ENCODE measurements around the gene BUB3.

The BUB3 gene

DNA sequence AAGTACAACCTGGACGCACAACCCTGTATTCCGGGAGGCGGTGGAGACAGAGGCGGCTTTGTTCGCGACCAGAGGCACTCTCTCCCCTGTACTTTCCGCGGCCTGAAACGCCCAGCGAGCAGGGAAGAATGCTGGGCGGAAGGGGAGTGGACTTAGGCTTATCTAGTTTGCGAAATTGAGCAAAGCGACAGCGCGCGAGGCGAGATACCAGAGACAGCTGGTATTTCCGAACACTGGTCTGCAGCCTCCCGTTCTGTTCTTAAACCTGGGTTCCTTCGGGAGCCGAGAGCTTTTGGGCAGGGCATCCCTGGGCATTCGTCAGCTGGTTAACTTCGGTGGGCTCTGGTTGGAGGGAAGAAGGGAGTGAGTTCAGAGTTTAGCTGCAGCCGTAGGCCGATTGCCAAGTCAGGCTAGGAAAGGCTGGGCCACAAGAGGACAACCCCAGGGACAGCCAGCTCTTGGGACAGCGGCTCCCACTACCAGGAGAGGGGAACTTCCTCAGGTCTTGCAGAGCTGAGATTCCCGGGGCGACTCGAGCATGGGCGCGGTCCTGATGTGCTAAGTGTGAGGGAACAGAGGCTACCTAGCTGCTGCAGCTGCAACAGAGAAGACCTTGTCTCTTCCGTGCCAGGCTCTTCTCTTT, 14.6 kb upstream of the BUB3 start:
- TF ChIP-seq, protein P1, sequence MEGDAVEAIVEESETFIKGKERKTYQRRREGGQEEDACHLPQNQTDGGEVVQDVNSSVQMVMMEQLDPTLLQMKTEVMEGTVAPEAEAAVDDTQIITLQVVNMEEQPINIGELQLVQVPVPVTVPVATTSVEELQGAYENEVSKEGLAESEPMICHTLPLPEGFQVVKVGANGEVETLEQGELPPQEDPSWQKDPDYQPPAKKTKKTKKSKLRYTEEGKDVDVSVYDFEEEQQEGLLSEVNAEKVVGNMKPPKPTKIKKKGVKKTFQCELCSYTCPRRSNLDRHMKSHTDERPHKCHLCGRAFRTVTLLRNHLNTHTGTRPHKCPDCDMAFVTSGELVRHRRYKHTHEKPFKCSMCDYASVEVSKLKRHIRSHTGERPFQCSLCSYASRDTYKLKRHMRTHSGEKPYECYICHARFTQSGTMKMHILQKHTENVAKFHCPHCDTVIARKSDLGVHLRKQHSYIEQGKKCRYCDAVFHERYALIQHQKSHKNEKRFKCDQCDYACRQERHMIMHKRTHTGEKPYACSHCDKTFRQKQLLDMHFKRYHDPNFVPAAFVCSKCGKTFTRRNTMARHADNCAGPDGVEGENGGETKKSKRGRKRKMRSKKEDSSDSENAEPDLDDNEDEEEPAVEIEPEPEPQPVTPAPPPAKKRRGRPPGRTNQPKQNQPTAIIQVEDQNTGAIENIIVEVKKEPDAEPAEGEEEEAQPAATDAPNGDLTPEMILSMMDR (conservative IDR thresholded peaks at IDR 0.05) = no peak
- TF ChIP-seq ZFX (IDR thresholded peaks at IDR 0.05) = no peak
- H3K27ac ChIP-seq = no peak overlapping the region

DNA sequence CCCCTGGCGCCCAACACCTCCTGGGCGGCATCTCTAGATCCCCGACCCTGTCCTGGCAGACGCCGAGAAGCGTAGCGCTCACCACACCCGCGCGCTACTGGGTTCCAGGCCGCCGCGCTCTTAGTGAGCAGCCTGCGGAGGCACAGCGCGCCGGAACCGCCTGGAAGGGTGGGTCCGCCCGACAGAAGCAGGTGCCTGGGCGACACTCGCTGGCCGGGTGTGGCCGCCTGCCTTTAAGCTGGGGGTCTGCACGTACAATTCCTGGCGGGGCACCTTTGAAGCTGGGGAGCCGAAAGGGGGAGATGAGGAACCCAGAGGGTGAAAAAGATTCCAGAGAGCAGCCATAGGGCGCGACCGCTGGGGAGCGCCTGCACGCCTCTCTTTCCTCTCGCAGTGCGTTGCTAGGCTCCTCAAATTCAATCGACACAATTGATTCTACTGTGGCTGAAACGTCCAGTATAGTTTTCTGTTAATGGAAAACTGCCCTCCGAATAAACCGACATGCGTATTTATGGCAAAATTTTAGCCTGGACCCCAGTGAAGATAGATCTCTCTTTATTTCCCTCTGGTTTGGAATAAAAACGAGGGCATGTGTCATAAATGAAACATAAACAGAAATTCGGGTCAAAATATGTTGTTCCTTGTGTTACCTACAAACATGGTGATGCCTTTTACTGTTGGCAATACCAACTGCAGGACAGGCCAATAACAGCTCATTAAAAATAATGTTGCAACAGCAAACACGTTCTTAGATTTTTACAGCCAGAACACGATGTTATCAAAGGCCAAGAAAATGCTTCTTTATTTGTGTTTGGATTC, 13.8 kb upstream of the BUB3 start:
- no peak overlapping the region for H3K27ac ChIP-seq
- TF ChIP-seq ZFX (IDR thresholded peaks at IDR 0.05) = no peak
- TF ChIP-seq, protein P1 (conservative IDR thresholded peaks at IDR 0.05) = no peak

DNA sequence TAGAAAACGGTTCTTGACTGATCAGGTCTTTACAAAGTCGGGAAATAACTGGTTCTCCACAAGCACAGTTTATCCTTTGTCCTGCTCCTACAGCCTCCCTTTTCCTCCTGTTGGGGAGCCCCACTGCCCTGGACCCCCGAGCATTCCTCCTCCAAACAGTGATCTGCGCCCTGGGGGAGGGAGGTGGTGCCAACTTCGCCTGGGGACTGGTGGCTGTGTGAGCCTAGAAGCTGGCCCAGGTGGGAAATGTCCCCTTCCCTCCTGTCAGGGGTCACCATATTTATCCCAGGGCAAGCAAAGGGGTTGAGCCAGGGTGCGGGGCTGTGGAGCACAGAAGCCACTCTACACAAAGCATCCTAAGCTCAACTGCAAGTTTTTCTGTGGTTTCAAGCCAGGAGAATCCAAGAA, 13.2 kb upstream of the BUB3 start:
- H3K27ac ChIP-seq = no peak overlapping the region
- TF ChIP-seq, protein P1 (conservative IDR thresholded peaks at IDR 0.05) = no peak
- TF ChIP-seq ZFX (IDR thresholded peaks at IDR 0.05) = no peak

DNA sequence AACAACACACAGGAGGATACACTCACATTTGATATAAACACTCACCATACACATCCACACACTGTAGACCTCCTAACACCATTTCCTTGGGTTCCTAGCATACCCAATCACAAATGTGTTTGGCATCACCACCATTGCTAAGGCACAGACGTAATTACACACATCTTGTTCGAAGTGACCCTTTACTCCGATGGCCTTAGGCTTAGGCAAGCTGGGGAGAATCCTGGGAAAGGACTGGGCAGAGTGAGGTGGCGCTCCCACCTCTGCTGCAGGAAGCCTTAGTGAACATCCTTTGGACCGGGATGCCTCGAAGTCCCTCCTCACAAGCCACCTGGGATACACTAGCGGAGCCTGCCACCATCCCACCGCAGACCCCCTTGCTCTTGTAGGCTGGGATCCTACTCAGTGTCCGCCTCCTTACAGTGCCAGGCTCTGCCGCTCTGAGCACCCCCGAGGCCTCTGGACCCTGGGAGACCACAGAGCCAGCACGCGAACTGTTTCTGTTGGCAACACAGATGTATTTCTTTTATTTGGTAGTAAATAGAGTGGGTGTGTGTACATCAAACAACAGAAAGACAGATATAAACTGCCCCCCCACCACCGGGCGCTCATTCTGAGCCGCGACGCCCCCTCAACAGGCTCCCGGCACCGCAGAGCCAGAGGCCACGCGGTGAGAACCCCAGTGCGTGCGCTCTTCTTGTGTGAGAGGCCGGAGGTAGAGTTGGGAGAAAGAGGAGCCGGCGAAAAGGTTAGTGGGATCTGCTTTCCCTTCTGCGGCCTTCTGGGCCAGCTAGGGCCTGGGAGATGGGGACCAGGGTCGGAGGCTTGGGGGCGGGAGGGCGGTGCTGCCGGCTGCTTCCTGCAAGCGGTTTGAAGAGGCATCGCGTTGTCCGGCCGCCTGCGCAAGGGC, 12.2 kb upstream of the BUB3 start:
- H3K27ac ChIP-seq = no peak overlapping the region
- TF ChIP-seq, protein P1 (conservative IDR thresholded peaks at IDR 0.05) = no peak
- no peak for TF ChIP-seq ZFX (IDR thresholded peaks at IDR 0.05)

DNA sequence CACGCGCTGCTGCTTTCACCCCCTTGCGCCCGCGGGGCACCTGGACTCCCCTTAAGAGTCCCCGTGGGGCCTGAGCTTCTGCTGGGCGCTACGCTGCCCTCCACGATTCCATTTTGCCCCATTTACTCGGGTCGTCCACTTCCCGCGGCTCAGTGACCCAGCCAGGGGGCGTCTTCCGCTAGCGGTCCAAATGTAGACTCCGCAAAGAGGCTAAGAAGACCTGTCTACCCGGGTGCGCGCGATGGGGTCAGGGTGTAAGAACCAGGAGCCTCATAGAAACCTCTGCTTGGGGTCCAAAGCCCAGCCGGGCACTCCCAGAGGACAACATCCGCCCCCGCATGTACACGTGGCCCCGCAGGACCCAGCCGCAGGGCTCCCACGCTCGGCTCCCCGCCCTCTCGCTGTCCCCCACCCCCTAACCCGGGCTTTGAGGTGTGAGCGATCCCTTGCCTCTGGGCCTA, 11.5 kb upstream of the BUB3 start:
- no peak for TF ChIP-seq ZFX (IDR thresholded peaks at IDR 0.05)
- TF ChIP-seq, protein P1 (conservative IDR thresholded peaks at IDR 0.05) = no peak
- no peak overlapping the region for H3K27ac ChIP-seq

DNA sequence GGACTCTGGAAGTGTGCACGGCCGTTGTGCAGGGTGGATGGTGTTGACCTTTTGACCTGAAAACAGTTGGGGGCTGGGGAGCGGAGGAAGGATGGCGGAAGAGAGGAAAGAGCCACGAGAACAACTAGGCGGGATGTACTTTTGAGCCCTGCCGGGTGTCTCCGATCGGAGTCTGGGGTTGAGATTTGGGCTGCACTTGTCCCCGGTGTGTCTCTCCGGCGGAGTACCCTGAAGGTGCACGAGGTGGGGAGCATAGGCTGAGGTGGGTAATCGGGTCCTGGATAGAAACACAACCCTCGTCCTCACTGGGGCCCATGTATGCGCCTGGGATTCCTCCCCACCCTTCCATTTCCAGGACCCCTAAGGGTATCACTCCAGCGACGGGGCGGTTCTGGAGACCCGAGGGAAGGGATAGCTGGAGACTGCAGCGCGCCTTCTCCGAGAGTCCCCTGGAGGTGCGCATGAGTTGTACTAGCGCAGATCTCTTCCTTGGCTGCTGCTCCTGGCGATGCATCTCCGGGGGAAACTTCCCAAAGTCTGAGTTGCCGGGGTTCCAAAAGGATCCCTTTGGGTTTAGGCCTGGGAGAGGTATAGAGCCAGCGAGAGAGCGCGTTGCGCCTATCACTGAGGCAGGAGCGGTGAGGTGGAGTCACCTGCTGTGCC, 10.9 kb upstream of the BUB3 start:
- H3K27ac ChIP-seq = no peak overlapping the region
- no peak for TF ChIP-seq ZFX (IDR thresholded peaks at IDR 0.05)
- TF ChIP-seq, protein P1 (conservative IDR thresholded peaks at IDR 0.05) = no peak

All from C4-2B (cell line).